ENCODE data around the gene TCTN1. TPM values are rescaled to one million over a fixed set of nuclear protein-coding genes. Genes with fewer than 3 reads are reported as not detected.

TCTN1 gene
- total RNA-seq, 6 experiments from 2014 or later: 24.2 to 30.3 (median 25.6) TPM

DNA sequence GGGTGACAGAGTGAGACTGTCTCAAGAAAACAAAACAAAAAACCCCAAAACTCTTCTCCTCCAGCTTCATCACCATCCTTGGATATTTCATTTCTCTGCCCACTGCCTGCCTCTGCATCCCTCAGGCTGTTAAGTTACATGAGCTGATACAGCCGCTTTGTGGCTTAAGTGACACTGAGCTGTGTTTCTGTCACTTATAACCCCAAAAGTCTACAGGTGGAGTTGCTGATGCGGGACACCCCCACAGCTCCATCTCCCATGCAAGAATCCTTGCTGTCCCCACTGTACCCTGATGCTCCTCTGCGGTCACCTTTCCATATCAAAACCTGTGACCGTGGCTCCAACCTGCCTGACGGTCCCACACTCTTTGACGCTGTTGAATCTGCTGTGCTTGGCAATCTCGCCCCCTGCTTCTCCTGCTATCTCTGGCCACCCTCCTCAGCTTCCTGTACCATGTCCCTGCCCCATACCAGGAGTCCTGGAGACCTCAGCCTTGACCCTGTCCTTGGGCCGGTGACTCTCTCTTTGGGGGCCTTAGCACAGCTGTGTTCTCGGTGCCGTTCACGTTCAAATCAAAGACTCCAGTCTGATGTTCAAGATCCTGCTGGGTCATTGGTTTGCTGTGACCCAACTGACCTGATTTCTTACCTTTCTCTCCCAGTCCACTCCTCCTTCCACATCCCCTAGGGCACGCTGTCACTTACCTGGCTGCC is 54.7 kb downstream of the TCTN1 start:
- TF ChIP-seq, protein P1, sequence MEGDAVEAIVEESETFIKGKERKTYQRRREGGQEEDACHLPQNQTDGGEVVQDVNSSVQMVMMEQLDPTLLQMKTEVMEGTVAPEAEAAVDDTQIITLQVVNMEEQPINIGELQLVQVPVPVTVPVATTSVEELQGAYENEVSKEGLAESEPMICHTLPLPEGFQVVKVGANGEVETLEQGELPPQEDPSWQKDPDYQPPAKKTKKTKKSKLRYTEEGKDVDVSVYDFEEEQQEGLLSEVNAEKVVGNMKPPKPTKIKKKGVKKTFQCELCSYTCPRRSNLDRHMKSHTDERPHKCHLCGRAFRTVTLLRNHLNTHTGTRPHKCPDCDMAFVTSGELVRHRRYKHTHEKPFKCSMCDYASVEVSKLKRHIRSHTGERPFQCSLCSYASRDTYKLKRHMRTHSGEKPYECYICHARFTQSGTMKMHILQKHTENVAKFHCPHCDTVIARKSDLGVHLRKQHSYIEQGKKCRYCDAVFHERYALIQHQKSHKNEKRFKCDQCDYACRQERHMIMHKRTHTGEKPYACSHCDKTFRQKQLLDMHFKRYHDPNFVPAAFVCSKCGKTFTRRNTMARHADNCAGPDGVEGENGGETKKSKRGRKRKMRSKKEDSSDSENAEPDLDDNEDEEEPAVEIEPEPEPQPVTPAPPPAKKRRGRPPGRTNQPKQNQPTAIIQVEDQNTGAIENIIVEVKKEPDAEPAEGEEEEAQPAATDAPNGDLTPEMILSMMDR (IDR thresholded peaks at IDR 0.05): no peak
- Mint-ChIP-seq H3K9me3 (peaks cover 15% of the 10 kb centered on the region), H3K27me3 (ENCODE audit: insufficient read depth) (peaks cover 39% of the 10 kb centered on the region), H3K4me1 (ENCODE audit: low read depth) (no peaks in the 10 kb centered on the region), H3K36me3 (ENCODE audit: low read depth) (peaks cover 8% of the 10 kb centered on the region; the same call in 1 of the 2 replicates), H3K27ac (no peak overlapping the region), H3K4me3 (no peak overlapping the region)
- no peak for DNase-seq

DNA sequence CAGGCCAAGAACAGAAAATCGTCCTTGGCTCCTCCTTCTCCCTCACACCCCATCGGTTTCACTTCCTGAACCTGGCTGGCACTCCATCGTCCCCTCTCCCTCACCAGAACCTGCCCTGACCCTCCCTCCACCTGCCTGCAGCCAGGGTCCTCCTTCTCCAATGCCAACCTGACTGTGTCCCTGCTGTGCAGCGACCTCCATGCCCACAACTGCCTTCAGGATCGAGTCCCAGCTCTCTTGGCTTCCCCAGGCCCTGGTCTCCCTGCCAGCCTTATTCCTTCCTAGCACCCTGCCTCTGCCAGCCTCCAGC is 55.2 kb downstream of the TCTN1 start:
- H3K36me3 Mint-ChIP-seq (ENCODE audit: low read depth): peaks cover 8% of the 10 kb centered on the region; the same call in 1 of the 2 replicates
- TF ChIP-seq, protein P1 (IDR thresholded peaks at IDR 0.05): no peak
- no peak overlapping the region for H3K4me3 Mint-ChIP-seq
- no peak overlapping the region for H3K27ac Mint-ChIP-seq
- H3K4me1 Mint-ChIP-seq (ENCODE audit: low read depth): no peaks in the 10 kb centered on the region
- peaks cover 15% of the 10 kb centered on the region for H3K9me3 Mint-ChIP-seq
- H3K27me3 Mint-ChIP-seq (ENCODE audit: insufficient read depth): peaks cover 42% of the 10 kb centered on the region
- no peak for DNase-seq

DNA sequence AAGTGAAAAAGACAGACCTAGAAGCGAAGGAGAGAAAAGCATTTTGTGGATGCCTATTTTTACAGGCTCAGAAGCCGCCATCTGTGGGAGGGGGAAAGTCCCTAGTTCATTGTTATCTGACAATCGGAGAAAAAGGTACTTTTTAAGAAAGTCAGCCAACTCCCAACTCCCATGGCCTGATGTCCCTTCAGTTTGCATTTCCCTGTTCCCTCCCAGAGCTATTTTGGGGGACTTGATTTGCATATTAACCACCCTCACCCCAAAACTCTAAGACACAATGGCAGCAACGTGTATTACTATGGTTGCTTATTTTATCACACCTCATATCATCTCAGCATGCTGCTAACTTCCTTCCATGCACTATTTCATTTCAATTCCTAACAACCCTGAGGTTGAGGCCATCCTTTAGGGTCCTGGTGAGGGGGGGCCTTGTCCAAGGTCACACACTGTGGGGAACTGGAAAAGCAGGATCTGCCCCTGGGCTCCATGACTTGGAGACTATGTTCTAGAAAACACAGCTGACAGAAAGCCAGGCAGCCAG is 56.3 kb downstream of the TCTN1 start:
- no peak overlapping the region for H3K27ac Mint-ChIP-seq
- no peaks in the 10 kb centered on the region for H3K36me3 Mint-ChIP-seq (ENCODE audit: low read depth)
- DNase-seq: no peak
- H3K9me3 Mint-ChIP-seq: peaks cover 6% of the 10 kb centered on the region; the same call in 1 of the 2 replicates
- no peak overlapping the region for H3K4me3 Mint-ChIP-seq
- peaks cover 37% of the 10 kb centered on the region for H3K27me3 Mint-ChIP-seq (ENCODE audit: insufficient read depth)
- TF ChIP-seq, protein P1 (IDR thresholded peaks at IDR 0.05): no peak
- H3K4me1 Mint-ChIP-seq (ENCODE audit: low read depth): no peaks in the 10 kb centered on the region

DNA sequence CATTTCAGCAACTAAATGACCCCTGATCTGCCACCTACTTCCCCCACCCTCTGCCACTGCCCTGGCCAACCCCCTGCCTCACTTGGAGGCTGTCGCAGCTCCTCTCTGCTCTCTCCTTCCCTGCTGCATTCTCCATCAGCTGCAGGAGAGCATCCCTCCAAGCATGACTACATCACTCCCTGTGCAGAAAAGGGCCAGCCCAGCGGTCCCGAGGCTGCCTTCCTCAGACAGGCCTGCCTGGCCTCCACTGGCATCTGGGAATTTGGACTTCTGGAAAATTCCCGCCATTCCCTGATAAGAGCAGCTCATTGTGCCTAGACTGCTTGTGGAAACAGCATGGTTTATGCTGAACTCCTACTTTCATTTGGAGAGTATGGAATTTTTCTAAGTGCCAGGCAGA is 62.2 kb downstream of the TCTN1 start:
- H3K4me3 Mint-ChIP-seq: no peak overlapping the region
- no peak overlapping the region for H3K27ac Mint-ChIP-seq
- H3K4me1 Mint-ChIP-seq (ENCODE audit: low read depth): no peaks in the 10 kb centered on the region
- peaks cover 39% of the 10 kb centered on the region for H3K27me3 Mint-ChIP-seq (ENCODE audit: insufficient read depth)
- no peaks in the 10 kb centered on the region for H3K36me3 Mint-ChIP-seq (ENCODE audit: low read depth)
- DNase-seq: no peak
- H3K9me3 Mint-ChIP-seq: no peaks in the 10 kb centered on the region; the same call in 1 of the 2 replicates
- TF ChIP-seq, protein P1 (IDR thresholded peaks at IDR 0.05): no peak

DNA sequence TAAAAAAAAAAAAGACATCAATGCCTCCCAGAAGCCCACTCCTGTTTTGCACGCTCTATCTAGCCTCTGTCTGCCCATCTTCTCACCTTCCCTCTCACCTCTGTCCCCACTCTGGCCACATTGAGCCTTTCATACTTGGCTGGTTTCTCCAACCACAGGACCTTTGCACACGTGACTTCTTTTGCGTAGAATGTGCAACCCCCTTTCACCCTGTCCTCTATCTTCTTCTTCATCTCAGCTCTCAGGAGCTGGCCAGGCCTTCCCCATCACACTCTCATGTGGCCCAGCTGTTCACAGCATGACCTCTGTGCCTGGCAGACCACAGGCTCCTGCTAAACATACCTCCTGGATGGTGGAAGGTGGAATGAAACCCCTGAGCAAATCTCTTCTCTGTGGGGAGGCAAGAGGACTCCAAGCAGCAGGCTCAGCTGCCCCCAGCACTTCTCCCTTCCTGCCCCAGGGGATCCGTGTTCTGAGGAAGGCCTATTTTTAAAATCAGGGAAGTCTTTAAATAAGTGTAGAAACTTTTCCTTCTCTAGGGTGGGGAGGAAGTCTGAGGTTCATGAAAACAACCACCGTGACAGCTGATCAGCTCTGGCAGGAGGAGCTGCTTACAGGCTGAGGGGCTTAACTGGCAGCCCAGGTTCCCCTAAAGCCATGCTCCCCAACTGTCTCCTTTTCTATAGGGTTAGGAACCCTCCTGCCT is 63.4 kb downstream of the TCTN1 start:
- TF ChIP-seq, protein P1 (IDR thresholded peaks at IDR 0.05): no peak
- Mint-ChIP-seq H3K27me3 (ENCODE audit: insufficient read depth) (peaks cover 34% of the 10 kb centered on the region), H3K36me3 (ENCODE audit: low read depth) (no peaks in the 10 kb centered on the region), H3K9me3 (no peaks in the 10 kb centered on the region; the same call in 1 of the 2 replicates), H3K4me3 (no peak overlapping the region), H3K27ac (no peak overlapping the region), H3K4me1 (ENCODE audit: low read depth) (no peaks in the 10 kb centered on the region)
- no peak for DNase-seq
